GM23338 (cell line): Measurements from ENCODE around the gene FBXL5.

Experiments
- CTCF ChIP-seq, 2 experiments: fragments of 200-600 bp in 1 of 2; sonication (generic) in 1 of 2; conservative IDR thresholded peaks; 2 replicates each; pipeline versions ENCODE4 v1.5.1 to v1.6.1; 2016 to 2017; ENCODE audit warnings: antibody characterized with exemption in 2 of 2, low read depth in 2 of 2, mild to moderate bottlenecking in 2 of 2, moderate library complexity in 1 of 2
- ETS1 ChIP-seq: IDR thresholded peaks from 2 replicates; pipeline ENCODE4 v1.6.1; 2016; ENCODE audit warnings: antibody characterized with exemption
- EZH2 ChIP-seq: fragments of 200-600 bp; sonication (generic); IDR thresholded peaks from one replicate; pipeline ENCODE4 v1.8.0; 2017; ENCODE audit warnings: antibody characterized with exemption, mild to moderate bottlenecking, low read depth; ENCODE audit not compliant: unreplicated experiment
- EZH2phosphoT487 ChIP-seq: fragments of 200-600 bp; sonication (generic); IDR thresholded peaks from one replicate; pipeline ENCODE4 v1.8.1; 2018; ENCODE audit warnings: antibody characterized with exemption; ENCODE audit not compliant: unreplicated experiment
- JUNB ChIP-seq: IDR thresholded peaks from one replicate; pipeline ENCODE4 v1.6.1; 2016; ENCODE audit warnings: antibody characterized with exemption; ENCODE audit not compliant: unreplicated experiment
- NANOG ChIP-seq: IDR thresholded peaks from 2 replicates; pipeline ENCODE4 v1.6.1; 2016; ENCODE audit warnings: antibody characterized with exemption, borderline replicate concordance
- POLR2AphosphoS5 ChIP-seq: IDR thresholded peaks from 2 replicates; pipeline ENCODE4 v1.6.1; 2016; ENCODE audit warnings: antibody characterized with exemption, low read depth
- ZNF331 ChIP-seq: fragments of 250-450 bp; sonication (Bioruptor Pico); IDR thresholded peaks from 2 replicates; pipeline ENCODE4 v1.5.0; 2020; ENCODE audit warnings: low read depth, mild to moderate bottlenecking, moderate library complexity

GRCh38 chr4:15665753-15666365 lies 10.7 kb upstream of the FBXL5 start:
- TF ChIP-seq CTCF (conservative IDR thresholded peaks at IDR 0.05; ENCODE audit: low read depth in 2 of 2) (no peak), EZH2phosphoT487 (no peak), POLR2AphosphoS5 (no peak), ZNF331 (CRISPR knock-in tag) (no peak), EZH2 (no peak), NANOG (no peak), JUNB (no peak), ETS1 (no peak)
